Epidermal melanocyte (primary cell): ENCODE results near the gene NFIB.

ENCODE experiments used
- DNase-seq: peaks from one replicate; pipeline ENCODE4 v3.0.0; 2011; ENCODE audit warnings: low spot score; ENCODE audit not compliant: insufficient read length

NFIB gene

GRCh38 chr9:14345354-14346230, 31.7 kb upstream of the NFIB start:
- no peak for DNase-seq

- no peak for DNase-seq
Measured at GRCh38 chr9:14344941-14345353, 31.0 kb upstream of the NFIB start.

GRCh38 chr9:14344053-14344524, 30.1 kb upstream of the NFIB start:
- DNase-seq, result no peak

GRCh38 chr9:14343261-14344031, 29.5 kb upstream of the NFIB start:
- DNase-seq, result no peak

GRCh38 chr9:14342736-14343135, 28.8 kb upstream of the NFIB start:
- DNase-seq, result no peak

- no peak for DNase-seq
Measured at GRCh38 chr9:14341437-14342122, 27.6 kb upstream of the NFIB start.

GRCh38 chr9:14340994-14341393, 27.1 kb upstream of the NFIB start:
- no peak for DNase-seq

- no peak for DNase-seq
Measured at GRCh38 chr9:14340219-14340873, 26.4 kb upstream of the NFIB start.

- DNase-seq, result no peak
Measured at GRCh38 chr9:14339746-14340145, 25.8 kb upstream of the NFIB start.

GRCh38 chr9:14337615-14338014, 23.7 kb upstream of the NFIB start:
- DNase-seq, result no peak

GRCh38 chr9:14336244-14336643, 22.3 kb upstream of the NFIB start:
- no peak for DNase-seq

GRCh38 chr9:14331120-14331519, 17.2 kb upstream of the NFIB start:
- DNase-seq, result peak; percentile 52

- DNase-seq, result no peak
Measured at GRCh38 chr9:14327036-14327435, 13.1 kb upstream of the NFIB start.

GRCh38 chr9:14326264-14326826, 12.4 kb upstream of the NFIB start:
- DNase-seq, result no peak

- no peak for DNase-seq
Measured at GRCh38 chr9:14325147-14325546, 11.2 kb upstream of the NFIB start.

GRCh38 chr9:14323985-14324650, 10.2 kb upstream of the NFIB start:
- no peak for DNase-seq

GRCh38 chr9:14323083-14323971, 9.4 kb upstream of the NFIB start:
- no peak for DNase-seq

GRCh38 chr9:14322211-14323082, 8.5 kb upstream of the NFIB start:
- DNase-seq, result peak; percentile 86
